GM21515 (cell line): ENCODE measurements around the gene REELD1.

Experiments used
- ATAC-seq: cut with Tn5 transposase; IDR thresholded peaks from one replicate; pipeline ENCODE4 v1.9.1; 2021; ENCODE audit not compliant: unreplicated experiment

The REELD1 gene

DNA sequence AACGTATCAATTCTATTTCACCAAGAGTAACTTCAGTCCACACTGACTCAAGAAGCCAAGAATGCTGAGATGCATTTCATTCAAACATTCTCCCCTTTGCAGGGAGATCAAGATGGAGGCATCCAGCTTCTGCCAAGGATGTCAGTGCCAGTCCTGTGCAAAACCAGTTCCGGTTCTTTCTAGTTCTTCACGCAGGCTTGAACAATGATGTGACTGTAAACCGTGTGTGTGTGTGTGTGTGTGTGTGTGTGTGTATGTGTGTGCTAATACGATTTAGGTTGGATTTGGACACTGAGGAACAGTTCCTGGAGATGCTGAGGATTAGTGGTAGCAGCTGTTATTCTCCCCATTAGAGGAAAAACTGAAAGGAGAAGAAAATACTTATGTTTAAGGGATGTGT lies at the start of gene REELD1:
Gene REELD1, plus strand, starts transcription at position 301 of the 400 bp plus-strand sequence. CDS start 2,415 bp downstream, outside the sequence.
- no peak for ATAC-seq

DNA sequence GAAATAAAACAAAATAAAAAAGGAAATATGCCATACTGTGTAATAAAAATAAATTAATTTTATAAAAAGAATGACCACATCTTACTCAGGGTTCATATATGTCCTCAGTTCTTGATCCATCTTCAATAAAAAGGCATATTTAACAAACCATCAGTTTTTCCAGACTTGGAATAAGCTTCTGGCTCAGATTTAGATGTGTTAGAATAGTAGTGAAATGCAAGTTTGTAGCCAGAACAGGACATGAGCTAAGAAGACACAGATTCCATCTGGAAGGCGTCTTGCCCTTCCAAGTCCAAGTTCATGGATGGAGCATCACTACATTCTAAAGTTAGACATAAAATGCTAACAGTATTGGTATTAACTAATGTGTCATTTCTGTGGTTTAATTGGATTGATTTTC lies 49.1 kb upstream of the REELD1 start:
- ATAC-seq: no peak

DNA sequence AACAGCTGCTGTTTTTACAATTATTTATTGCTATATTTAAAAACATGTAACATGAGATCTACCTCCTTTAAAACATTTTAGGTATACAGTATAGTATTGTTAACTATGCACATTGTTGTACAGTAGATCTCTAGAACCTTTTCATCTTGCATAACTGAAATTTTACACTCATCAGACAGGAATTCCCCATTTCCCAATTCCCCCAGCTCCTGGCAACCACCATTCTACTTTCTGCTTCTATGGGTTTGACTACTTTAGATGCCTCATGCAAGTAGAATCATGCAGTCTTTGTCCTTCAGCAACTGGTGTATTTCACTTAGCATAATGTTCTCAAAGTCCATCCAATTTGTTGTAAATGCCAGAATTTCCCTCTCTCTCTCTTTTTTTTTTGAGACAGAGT lies 48.5 kb upstream of the REELD1 start:
- ATAC-seq: no peak

DNA sequence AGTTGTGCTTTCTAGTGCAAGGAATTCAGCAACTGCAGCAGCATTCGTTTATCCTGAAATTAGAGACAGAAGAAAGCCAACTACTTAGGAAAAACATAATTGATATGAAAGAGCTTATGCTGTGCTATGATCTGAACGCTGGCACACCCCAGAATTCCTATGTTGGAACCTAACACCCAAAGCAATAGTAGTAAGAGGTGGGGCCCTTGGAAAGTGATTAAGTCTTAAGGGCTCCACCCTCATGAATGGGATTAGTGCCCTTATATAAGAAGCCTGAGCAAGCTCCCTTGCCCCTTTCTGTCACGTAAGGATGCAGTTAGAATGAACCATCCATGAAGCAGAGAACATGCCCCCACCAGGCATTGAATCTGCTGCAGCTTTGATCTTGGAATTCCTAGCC lies 44.2 kb upstream of the REELD1 start:
- ATAC-seq: no peak

DNA sequence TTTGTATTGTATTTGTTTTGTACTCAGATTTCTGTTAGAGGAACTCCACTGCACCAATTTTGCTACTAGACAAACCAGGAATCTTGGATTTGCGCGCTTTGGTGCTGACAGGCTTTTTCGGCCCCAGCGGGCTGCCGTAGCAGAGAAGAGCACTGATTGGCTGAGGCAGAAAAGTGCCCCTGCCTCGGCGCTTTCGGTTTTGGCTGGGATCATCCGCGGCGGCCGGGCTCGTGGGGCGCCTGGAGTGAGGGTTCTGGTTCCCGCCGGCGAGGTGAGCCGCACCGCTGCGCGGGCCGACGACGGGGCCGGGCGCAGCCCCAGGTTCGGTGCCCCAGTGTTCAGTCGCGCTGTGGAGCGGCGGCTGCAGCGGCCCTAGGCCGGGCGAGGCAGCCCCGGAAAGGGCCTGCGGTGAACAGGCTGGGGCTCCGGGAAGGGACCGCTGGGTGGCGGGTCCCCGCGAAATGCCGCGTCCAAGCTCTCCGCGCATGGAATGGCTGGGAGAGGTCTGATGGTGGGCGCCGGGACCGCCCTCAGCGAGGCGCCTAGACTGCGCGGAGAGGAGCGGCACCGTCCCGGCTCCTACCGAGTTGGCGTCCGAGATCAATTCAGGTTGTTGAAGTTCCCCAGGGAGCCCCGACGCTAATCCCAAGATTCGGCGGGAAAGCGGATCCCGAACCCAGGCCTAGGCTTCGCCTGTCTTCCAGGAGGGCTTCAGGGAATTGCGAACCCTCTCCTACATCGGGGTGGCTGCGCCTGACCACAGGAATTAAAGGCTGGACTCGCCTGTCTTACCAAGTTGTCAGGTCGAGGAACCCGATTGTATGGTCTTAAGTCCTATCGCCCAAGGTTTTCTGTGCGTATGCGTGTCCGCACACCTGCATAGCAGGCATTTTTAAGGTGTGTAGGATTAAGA lies 38.5 kb upstream of the REELD1 start, which contains the start of gene LSM6:
Gene LSM6, plus strand, starts transcription at position 178 of the 913 bp plus-strand sequence. CDS start 7,204 bp downstream, outside the sequence.
- peak; percentile 94 for ATAC-seq

DNA sequence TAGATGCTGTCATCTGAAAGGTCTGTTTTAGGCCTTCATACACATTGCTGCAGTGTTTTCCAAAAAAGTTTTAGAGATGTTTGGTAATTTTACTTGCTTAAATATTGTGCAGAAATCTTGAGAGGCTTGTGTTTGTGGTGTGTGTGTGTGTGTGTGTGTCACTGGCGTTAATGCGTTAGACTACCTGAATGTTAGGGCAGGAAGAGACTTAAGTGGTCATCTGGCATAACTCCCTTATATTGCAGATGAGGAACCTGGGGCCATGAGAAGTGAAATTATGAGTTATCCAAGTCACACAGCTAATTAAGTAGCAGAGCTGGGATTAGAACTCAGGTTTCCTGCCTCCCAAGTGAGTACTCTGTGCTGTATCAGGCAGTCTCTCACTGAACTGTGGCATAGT lies 37.4 kb upstream of the REELD1 start:
- no peak for ATAC-seq

DNA sequence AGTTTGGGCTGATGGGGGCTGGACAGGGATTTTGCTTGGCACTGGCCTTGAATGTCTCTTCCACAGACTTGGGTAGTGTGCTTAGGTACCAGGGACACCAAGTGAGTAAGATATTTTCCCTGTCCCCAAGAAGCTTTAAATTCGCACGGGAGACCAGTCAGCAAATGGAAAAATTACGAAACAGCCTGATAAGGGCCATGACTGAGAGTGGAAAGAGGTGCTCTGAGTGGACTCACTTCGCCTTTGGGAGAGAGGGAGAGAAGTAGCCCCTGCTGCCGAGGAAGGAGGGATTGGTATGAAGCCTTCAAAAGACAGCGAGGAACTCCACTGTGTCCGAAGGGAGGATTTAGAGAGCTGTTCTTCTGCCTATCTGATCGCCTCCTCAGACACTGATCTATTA lies 36.2 kb upstream of the REELD1 start:
- ATAC-seq: no peak

DNA sequence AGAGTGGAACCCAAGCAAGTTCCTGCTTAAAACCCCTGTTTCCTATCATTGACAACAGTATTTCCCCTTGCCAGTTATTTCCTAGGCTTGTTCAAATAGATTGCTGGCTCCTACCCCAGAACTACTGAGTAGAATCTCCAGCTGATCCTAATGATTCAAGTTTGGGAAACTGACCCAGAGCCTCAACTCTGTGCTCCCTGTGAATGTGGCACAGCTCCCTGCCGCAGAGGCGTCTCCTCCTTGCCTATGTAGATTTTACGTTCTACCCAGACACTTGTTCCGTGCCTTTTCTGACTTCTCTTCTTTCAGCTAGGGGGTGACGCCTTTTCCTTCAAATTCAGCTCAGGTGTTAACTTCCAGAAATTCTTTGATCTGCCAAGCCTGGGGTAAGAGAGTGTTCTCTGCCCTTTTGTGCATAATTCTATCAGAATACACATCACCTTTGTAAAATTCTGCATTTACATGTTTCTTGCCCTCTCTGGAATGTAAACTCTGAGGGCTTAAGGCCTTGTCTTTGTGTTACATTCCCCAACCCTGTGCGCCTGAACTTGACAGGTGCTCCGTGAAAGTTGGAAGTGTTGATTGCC lies 34.5 kb upstream of the REELD1 start:
- ATAC-seq: no peak

DNA sequence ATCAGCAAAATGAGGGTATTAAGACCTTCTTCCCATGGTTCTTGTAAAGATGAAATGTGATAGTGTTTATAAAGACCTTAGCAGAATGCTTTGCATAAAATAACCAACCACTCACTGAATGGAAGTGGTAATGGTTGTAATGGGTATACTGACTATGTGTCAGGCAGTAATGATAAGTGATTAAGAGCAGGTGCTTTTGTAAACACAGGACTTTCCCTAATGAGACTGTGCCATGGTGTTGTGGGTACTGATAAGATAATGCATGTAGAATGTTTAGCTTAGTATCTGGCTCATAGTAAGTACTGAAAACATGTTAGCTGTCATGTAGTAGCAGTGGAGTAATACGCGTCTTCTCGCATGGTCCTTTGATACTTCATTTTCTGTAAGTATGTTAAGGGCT lies 31.9 kb upstream of the REELD1 start:
- ATAC-seq: no peak

DNA sequence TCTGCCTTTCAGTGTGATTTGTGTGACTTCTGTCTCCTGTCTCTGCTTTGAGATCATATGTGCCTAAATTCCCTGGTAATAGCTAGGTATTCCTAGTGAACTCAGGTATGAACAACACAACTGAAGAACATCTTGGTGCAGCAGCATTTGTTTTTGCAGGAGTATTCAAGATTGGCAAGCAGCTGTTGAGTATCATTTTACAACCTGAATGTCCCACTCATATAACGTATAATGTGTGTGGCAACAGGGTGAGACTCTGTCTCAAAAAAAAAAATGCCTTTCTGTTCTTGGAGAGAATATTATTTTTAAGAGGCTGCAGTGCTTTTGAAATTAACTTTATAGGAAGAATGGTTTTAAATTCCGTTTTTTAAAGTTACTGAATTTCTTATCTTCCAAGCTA lies 31.1 kb upstream of the REELD1 start:
- ATAC-seq: no peak

DNA sequence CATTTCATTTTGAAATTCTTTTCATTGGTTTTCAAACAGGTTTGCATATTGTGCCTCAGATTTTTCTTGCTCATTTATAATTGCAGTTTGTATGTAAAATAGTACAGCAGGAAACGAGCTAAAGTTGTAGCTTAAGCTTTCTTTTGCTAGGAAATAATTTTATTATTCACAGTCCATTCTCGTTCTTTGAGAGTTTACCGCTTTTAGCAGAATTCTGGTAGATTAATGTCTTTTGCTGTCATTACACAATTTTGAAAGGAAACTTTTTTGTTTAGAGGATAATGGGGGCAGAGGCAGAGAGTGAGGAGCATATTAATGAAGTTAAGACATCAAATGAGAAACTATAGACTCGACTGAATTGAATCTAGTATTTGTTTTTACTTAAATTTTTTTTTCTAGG lies 28.3 kb upstream of the REELD1 start:
- no peak for ATAC-seq

DNA sequence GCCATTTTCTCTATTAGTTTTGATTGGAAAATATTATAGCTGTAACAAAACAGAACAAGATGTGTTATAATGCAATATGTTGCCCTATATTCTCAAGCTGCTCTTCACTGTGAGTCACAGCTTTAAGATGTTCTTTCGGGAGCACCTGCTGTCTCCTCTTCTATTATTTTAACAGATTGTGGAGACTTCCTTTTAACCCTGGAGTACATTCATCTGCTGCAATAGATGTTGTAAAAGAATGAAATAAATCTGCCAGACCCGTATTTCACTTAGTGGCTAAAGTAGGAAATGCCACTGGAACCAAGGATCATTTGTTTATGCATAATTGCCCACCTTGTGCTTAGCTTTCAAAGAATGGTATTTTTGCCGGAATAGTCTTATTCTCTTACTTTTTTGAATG lies 27.7 kb upstream of the REELD1 start:
- ATAC-seq: no peak

DNA sequence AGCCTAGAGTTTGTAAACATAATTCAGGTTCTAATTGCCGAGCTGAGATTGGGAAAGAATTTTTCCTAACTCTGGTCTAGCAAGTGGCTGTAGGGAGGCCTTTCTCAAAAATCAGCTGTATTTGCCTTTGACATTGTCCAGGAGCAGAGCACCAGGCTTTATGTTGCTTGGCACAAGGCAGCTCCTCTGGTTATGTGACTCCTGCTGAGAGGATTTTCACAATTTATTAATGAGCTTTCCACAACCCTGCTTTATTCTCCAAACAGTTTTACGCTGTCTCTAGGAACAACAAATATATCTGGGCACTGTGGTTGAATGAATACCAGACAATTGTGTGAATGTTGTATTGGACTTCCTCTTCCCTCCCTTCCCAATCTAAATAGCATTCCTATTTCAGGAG lies 23.9 kb upstream of the REELD1 start:
- no peak for ATAC-seq

DNA sequence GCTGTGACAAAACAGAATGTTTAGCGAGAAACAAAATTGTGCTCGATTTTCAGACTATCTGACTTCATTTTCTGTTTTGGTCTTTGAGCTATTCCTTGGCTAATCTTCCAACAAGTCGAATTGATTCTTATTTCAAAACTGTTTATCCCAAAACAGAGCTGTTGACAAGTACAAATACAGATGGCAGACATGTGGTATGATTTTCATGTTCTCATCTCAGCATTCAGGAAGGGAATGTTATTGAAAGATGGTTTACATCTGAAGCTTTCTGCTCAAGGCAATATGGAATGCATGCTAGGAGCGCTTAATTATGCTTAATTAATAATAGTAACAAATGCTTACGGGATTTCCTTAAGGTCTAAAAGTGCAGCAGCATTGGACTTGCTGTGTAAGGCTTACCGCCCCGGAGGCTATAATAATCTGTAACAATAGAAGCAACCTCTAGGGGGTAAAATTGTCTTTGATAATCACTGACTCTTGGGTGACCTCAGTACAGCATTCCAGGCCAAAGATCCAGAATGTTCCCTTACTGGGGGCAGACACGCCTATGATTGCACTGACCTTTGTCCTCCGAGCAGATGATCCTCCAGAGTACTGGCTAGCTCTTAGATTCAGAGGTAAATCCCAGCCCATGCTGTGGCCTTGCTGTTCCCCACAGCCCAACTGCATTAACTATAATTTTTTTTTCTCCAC lies 22.4 kb upstream of the REELD1 start:
- ATAC-seq: no peak

DNA sequence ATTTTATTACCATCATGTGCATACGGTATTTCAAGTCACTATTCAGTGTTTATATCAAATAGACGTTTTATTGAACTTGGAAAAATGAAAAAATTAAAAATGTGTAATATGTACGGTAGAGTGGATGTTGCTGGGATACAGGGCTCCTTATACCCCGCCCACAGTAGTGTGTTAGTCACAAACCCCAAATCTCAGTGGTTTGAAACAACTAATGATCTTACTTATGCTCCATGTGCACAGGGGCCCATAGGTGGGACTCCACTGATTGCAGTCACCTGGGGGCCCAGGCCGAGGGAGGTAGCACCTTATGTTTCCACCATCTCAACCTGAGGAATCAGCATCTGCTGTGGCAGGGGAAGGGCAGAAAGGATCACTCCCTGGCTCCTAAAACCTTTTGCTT lies 20.7 kb upstream of the REELD1 start:
- no peak for ATAC-seq

DNA sequence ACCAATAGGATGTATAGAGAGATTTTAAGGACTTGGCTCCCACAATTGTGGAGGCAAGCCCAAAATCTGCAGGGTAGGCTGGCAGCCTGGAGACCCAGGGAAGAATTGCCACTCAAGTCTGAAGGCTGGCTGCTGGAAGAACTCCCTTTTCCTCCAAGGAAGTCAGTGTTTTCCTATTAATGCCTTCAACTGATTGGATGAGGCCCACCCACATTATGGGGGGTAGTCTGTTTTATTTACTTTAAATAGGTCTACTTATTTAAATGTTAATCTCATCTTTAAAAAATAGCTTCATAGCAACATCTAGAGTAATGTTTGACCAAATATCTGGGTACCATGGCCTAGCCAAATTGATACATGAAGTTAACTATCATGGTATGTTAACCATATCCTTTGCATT lies 20.1 kb upstream of the REELD1 start:
- no peak for ATAC-seq

DNA sequence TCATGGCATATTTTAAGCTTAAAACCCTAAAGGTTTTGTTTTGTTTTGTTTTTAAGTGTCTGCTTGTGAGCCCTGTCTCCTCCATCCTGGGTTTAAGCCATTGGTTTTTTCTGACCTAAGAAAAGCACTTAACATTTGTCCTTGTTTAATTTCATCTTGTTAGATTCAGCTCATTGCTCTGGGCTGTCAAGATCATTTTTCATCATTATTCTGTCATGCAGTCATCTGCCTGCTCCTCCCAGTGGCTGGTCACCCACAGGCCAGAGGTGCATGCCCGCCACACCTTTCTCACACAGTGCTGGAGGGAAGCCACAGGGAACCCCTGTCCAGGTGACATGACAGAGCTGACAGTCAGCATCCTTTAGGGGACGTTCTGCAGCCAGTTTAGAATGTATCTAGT lies 11.7 kb upstream of the REELD1 start:
- ATAC-seq: no peak

DNA sequence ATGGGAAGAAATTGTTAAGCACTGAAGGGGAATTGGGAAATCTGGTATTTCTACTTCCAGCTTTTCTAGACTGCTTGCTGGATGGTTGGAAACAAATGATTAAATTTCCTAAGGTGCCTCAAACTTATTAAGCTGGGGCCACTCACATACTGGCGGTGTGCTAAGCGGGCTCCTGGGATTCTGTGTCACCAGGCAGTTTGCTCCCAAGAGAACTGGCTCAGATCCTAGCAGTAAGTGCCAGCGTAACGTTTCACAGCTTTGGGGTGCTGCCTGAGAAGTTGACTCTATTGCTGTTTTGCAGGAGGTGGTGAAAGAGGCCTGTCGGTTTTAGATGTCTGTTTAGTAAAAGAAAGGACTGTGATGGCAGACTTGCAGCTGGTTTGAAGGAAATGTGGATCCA lies 6.9 kb upstream of the REELD1 start:
- no peak for ATAC-seq

DNA sequence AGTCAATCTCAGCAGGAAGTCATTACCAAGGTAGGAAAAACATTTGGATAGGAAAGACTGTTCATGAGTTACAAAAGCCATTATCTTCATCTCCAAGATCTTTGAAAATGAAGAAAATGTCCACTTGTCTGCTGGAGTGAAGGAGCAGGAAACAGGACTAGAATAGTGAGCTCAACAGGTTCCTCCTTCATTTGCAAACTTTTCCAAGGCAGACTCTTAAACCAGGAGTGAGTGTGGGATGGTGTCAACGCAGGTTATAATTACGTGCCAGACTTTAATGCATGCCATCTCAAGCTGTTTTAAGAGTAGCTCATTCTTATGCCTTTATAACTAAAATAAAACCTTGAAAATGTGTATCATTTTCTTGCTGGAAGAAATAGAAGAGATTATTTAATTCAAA lies 3.4 kb upstream of the REELD1 start:
- no peak for ATAC-seq

DNA sequence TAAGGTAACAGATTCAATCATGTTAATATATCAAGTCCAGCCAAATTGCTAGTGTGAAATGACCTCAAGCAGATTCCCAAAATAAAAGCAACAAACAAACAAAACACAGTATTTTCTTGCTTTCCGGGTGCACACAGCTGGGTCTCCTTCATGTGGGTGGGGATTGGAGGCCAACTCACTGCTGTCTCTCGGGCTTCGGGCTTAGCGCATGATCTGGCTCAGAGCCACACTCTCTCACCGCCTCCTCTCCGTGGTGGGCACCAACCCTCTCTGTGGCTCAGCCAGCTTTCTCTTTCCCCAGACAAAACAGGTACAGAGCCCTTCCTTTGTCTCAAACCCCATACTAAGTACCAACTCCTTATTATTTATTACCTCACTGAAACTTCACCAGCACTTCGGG lies 2.9 kb upstream of the REELD1 start:
- ATAC-seq: no peak

DNA sequence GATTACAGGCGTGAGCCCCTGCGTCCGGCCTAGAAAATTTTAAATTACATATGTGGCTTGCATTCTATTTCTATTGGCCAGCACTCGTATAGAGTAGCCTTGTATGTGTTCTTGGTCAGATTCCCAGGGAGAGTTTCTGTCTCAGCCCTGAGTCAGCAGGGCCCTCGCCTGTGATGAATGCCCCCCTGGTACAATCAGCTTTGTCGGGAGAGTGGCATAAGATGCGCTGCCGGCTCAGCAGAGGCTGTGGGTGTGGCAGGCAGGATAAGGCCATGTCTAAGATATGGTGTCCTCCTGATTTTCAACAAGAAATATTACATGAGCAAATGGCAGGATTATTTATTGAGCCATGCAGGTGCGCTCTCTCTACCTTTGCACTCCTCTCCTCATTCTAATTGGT lies 1.6 kb upstream of the REELD1 start:
- no peak for ATAC-seq

DNA sequence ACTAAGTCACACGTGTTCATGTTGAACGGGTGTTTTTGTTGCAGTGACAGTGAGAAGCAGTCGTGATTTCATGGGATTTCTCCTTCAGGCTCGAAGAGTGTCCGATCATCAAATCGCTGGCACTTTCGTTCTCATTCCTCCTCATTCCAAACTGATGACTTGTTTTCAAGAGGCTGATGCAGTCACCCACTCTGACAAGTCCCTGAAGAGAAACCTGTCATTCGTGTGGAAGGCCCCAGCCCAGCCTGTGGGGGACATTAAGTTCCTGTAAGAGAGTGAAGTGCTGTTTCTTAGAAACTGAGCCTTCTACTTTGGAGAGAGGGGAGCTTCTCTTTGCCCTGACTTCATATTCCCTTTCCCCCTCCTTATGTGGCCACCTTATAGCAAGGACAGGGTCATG lies 8.0 kb downstream of the REELD1 start:
- no peak for ATAC-seq
